ENCODE measurements around the gene FBXO48.

Gene FBXO48

GRCh38 chr2:68432696-68433658, 34.1 kb downstream of the FBXO48 start:
- DNase-seq, result no peak

GRCh38 chr2:68431316-68431972, 35.6 kb downstream of the FBXO48 start:
- no peak for DNase-seq

GRCh38 chr2:68429311-68429826, 37.7 kb downstream of the FBXO48 start:
- DNase-seq, result no peak

GRCh38 chr2:68428746-68429145, 38.3 kb downstream of the FBXO48 start:
- DNase-seq, result no peak

GRCh38 chr2:68428126-68428525, 39.0 kb downstream of the FBXO48 start:
- peak; percentile 36 for DNase-seq

GRCh38 chr2:68426848-68427579, 40.1 kb downstream of the FBXO48 start:
- DNase-seq, result peak; percentile 97

- no peak for DNase-seq
Observed at GRCh38 chr2:68426446-68426845, 40.6 kb downstream of the FBXO48 start.

GRCh38 chr2:68425503-68425902, 41.6 kb downstream of the FBXO48 start:
- DNase-seq, result no peak

- DNase-seq, result peak; percentile 94
Observed at GRCh38 chr2:68423966-68424650, 43.0 kb downstream of the FBXO48 start.

GRCh38 chr2:68420254-68420910, 46.7 kb downstream of the FBXO48 start:
- peak; percentile 84 for DNase-seq

- no peak for DNase-seq
Observed at GRCh38 chr2:68418855-68419254, 48.2 kb downstream of the FBXO48 start.

- DNase-seq, result no peak
Observed at GRCh38 chr2:68418419-68418818, 48.7 kb downstream of the FBXO48 start.

- DNase-seq, result peak; percentile 20
Observed at GRCh38 chr2:68417926-68418325, 49.2 kb downstream of the FBXO48 start.

GRCh38 chr2:68416081-68416675, 50.9 kb downstream of the FBXO48 start:
- DNase-seq, result no peak

- no peak for DNase-seq
Observed at GRCh38 chr2:68415521-68415920, 51.6 kb downstream of the FBXO48 start.

GRCh38 chr2:68414876-68415275, 52.2 kb downstream of the FBXO48 start:
- no peak for DNase-seq

GRCh38 chr2:68414452-68414851, 52.6 kb downstream of the FBXO48 start:
- no peak for DNase-seq

GRCh38 chr2:68413466-68413865, 53.6 kb downstream of the FBXO48 start:
- no peak for DNase-seq

- peak; percentile 72 for DNase-seq
Observed at GRCh38 chr2:68412127-68412819, 54.8 kb downstream of the FBXO48 start.

- DNase-seq, result peak; percentile 76
Observed at GRCh38 chr2:68411397-68412126, 55.5 kb downstream of the FBXO48 start.
